T-helper 17 cell (primary cell): ENCODE results near the gene NAPSA. TPM values are rescaled to one million over a fixed set of nuclear protein-coding genes. Genes with fewer than 3 reads are reported as not detected.

ENCODE experiments used
- ATAC-seq: fragments of 150-1000 bp; cut with Tn5 transposase; 2 replicates; pipeline ENCODE4 v1.10.0; 2021; ENCODE audit warnings: mild to moderate bottlenecking, moderate library complexity
- DNase-seq, 3 donors: peaks; one replicate each; pipeline versions ENCODE4 v3.0.0 to v3.0.0-alpha.2; 2020 to 2021
- H3K9me3 ChIP-seq: one replicate; pipeline ENCODE4 v1.7.0; 2013; ENCODE audit warnings: low read length, mild to moderate bottlenecking; ENCODE audit not compliant: control insufficient read depth, poor library complexity, severe bottlenecking
- H3K27ac Mint-ChIP-seq: one replicate; pipeline ENCODE4 v1.8.0; 2022; ENCODE audit warnings: mild to moderate bottlenecking, moderate library complexity, mixed read lengths
- H3K27me3 Mint-ChIP-seq: one replicate; pipeline ENCODE4 v1.8.0; 2022; ENCODE audit warnings: mixed read lengths
- H3K36me3 Mint-ChIP-seq: one replicate; pipeline ENCODE4 v1.8.0; 2022; ENCODE audit warnings: low read depth, mixed read lengths
- H3K4me1 Mint-ChIP-seq: one replicate; pipeline ENCODE4 v1.8.0; 2022; ENCODE audit warnings: mild to moderate bottlenecking, mixed read lengths
- H3K4me3 Mint-ChIP-seq: one replicate; pipeline ENCODE4 v1.8.0; 2022; ENCODE audit warnings: mild to moderate bottlenecking, moderate library complexity, mixed read lengths
- total RNA-seq, 4 donors: library from RNA in 2 of 4; stranded (reverse) in 2 of 4; gene quantifications; one replicate each; pipeline ENCODE4 v1.2.3 and lab custom pipeline; 2022 to 2026

NAPSA gene
- total RNA-seq, 2 donors from 2014 or later, result 0.73 to 0.99 TPM

- H3K36me3 Mint-ChIP-seq, result peaks cover 15% of the 10 kb centered on the region
- H3K4me3 Mint-ChIP-seq, result peak overlapping the region; percentile 53
- peaks cover 45% of the 10 kb centered on the region for H3K4me1 Mint-ChIP-seq
- DNase-seq, result no peak
- peak overlapping the region; percentile 24 for H3K27ac Mint-ChIP-seq
- ATAC-seq, result no peak
- H3K27me3 Mint-ChIP-seq, result no peaks in the 10 kb centered on the region
- H3K9me3 ChIP-seq, result no peaks in the 10 kb centered on the region
Measured at GRCh38 chr19:50380751-50381151, 15.3 kb upstream of the NAPSA start.

- Mint-ChIP-seq H3K27ac (peak overlapping the region; percentile 24), H3K4me1 (peaks cover 42% of the 10 kb centered on the region), H3K36me3 (peaks cover 14% of the 10 kb centered on the region), H3K27me3 (no peaks in the 10 kb centered on the region), H3K4me3 (peak overlapping the region; percentile 55)
- H3K9me3 ChIP-seq, result no peaks in the 10 kb centered on the region
- DNase-seq (no peak), ATAC-seq (no peak)
Measured at GRCh38 chr19:50380137-50380536, 14.7 kb upstream of the NAPSA start.

GRCh38 chr19:50379602-50380001 is 14.2 kb upstream of the NAPSA start:
- Mint-ChIP-seq H3K4me3 (peak overlapping the region; percentile 55), H3K4me1 (peaks cover 37% of the 10 kb centered on the region), H3K27ac (peak overlapping the region; percentile 24), H3K36me3 (peaks cover 12% of the 10 kb centered on the region), H3K27me3 (no peaks in the 10 kb centered on the region)
- no peaks in the 10 kb centered on the region for H3K9me3 ChIP-seq
- no peak for ATAC-seq
- no peak for DNase-seq

GRCh38 chr19:50378863-50379236 is 13.4 kb upstream of the NAPSA start:
- ATAC-seq (no peak), DNase-seq (no peak)
- Mint-ChIP-seq H3K4me3 (peak overlapping the region; percentile 67), H3K27me3 (no peaks in the 10 kb centered on the region), H3K4me1 (peaks cover 30% of the 10 kb centered on the region), H3K27ac (peak overlapping the region; percentile 47), H3K36me3 (peaks cover 12% of the 10 kb centered on the region)
- no peaks in the 10 kb centered on the region for H3K9me3 ChIP-seq

GRCh38 chr19:50378169-50378862 is 12.9 kb upstream of the NAPSA start:
- Mint-ChIP-seq H3K4me1 (peaks cover 25% of the 10 kb centered on the region), H3K4me3 (peak overlapping the region; percentile 36), H3K27ac (peak overlapping the region; percentile 82), H3K27me3 (no peaks in the 10 kb centered on the region), H3K36me3 (peaks cover 12% of the 10 kb centered on the region)
- ATAC-seq (no peak), DNase-seq (no peak)
- no peaks in the 10 kb centered on the region for H3K9me3 ChIP-seq

GRCh38 chr19:50377517-50377916 is 12.1 kb upstream of the NAPSA start:
- no peak for ATAC-seq
- Mint-ChIP-seq H3K27me3 (no peaks in the 10 kb centered on the region), H3K4me1 (peaks cover 22% of the 10 kb centered on the region), H3K4me3 (peak overlapping the region; percentile 88), H3K27ac (peak overlapping the region; percentile 82), H3K36me3 (peaks cover 12% of the 10 kb centered on the region)
- DNase-seq, result no peak
- H3K9me3 ChIP-seq, result no peaks in the 10 kb centered on the region

- Mint-ChIP-seq H3K27me3 (no peaks in the 10 kb centered on the region), H3K4me1 (peaks cover 22% of the 10 kb centered on the region), H3K27ac (peak overlapping the region; percentile 82), H3K36me3 (peaks cover 12% of the 10 kb centered on the region), H3K4me3 (peak overlapping the region; percentile 88)
- ATAC-seq (peak; percentile 15), DNase-seq (peak; percentile 49 to 56 (median 53))
- no peaks in the 10 kb centered on the region for H3K9me3 ChIP-seq
Measured at GRCh38 chr19:50377051-50377461, 11.6 kb upstream of the NAPSA start.

GRCh38 chr19:50376166-50377050 is 11.0 kb upstream of the NAPSA start, which contains the start of gene NR1H2:
NR1H2 (plus strand) TSS chr19:50376457; CDS start chr19:50377606, 1,149 bp downstream.
- ATAC-seq, result peak; percentile 85
- Mint-ChIP-seq H3K27ac (peak within 1 kb of the TSS; percentile 82), H3K36me3 (peaks cover 12% of the 10 kb centered on the region), H3K4me3 (peak within 1 kb of the TSS; percentile 88), H3K27me3 (no peaks in the 10 kb centered on the region), H3K4me1 (peaks cover 22% of the 10 kb centered on the region)
- H3K9me3 ChIP-seq, result no peaks in the 10 kb centered on the region
- DNase-seq, result peak; percentile 86 to 91 (median 88)

- H3K27me3 Mint-ChIP-seq, result no peaks in the 10 kb centered on the region
- peaks cover 15% of the 10 kb centered on the region for H3K4me1 Mint-ChIP-seq
- H3K36me3 Mint-ChIP-seq, result peaks cover under 1% of the 10 kb centered on the region
- no peak for DNase-seq
- no peak overlapping the region for H3K4me3 Mint-ChIP-seq
- H3K27ac Mint-ChIP-seq, result no peak overlapping the region
- ATAC-seq, result no peak
- H3K9me3 ChIP-seq, result no peaks in the 10 kb centered on the region
Measured at GRCh38 chr19:50371914-50372475, 6.6 kb upstream of the NAPSA start.

GRCh38 chr19:50368649-50369570 is 3.5 kb upstream of the NAPSA start:
- Mint-ChIP-seq H3K36me3 (no peaks in the 10 kb centered on the region), H3K27me3 (no peaks in the 10 kb centered on the region), H3K4me3 (peak overlapping the region; percentile 92), H3K4me1 (peaks cover 21% of the 10 kb centered on the region), H3K27ac (peak overlapping the region; percentile 86)
- ATAC-seq, result peak; percentile 83
- DNase-seq, result peak; percentile 55 to 69 (median 65)
- H3K9me3 ChIP-seq, result no peaks in the 10 kb centered on the region

GRCh38 chr19:50362656-50363424 is 2.6 kb downstream of the NAPSA start:
- H3K27me3 Mint-ChIP-seq, result no peaks in the 10 kb centered on the region
- H3K4me1 Mint-ChIP-seq, result peaks cover 34% of the 10 kb centered on the region
- H3K27ac Mint-ChIP-seq, result no peak overlapping the region
- ATAC-seq (no peak), DNase-seq (no peak)
- H3K9me3 ChIP-seq, result no peaks in the 10 kb centered on the region
- no peaks in the 10 kb centered on the region for H3K36me3 Mint-ChIP-seq
- H3K4me3 Mint-ChIP-seq, result no peak overlapping the region

- ATAC-seq, result no peak
- no peak for DNase-seq
- Mint-ChIP-seq H3K4me3 (no peak overlapping the region), H3K4me1 (peaks cover 37% of the 10 kb centered on the region), H3K27ac (no peak overlapping the region), H3K27me3 (no peaks in the 10 kb centered on the region), H3K36me3 (no peaks in the 10 kb centered on the region)
- H3K9me3 ChIP-seq, result no peaks in the 10 kb centered on the region
Measured at GRCh38 chr19:50362030-50362412, 3.4 kb downstream of the NAPSA start.
